Gastrocnemius medialis (tissue), 4 donors: Measurements from ENCODE around the gene ZNF790. TPM values are rescaled to one million over a fixed set of nuclear protein-coding genes. Genes with fewer than 3 reads are reported as not detected.

Source experiments
- ATAC-seq, 2 donors: fragments of 150-250 bp; one replicate each; pipeline ENCODE4 v1.9.1; 2016
- DNase-seq, 2 donors: peaks; one replicate each; pipeline ENCODE4 v3.0.0-alpha.2; 2019
- H3K27ac ChIP-seq, 4 donors: fragments of 200-600 bp; sonication (generic); 1 replicate in 1 of 4; 2 replicates in 3 of 4; pipeline ENCODE4 v1.5.1; 2016 to 2018; ENCODE audit warnings: mild to moderate bottlenecking in 2 of 4, moderate library complexity in 1 of 4
- H3K27me3 ChIP-seq, 3 donors: fragments of 200-600 bp; sonication (generic) in 2 of 3; 1 replicate in 1 of 3; 2 replicates in 2 of 3; pipeline versions ENCODE4 v1.5.1 to v1.6.0; 2016 to 2019; ENCODE audit warnings: mild to moderate bottlenecking in 1 of 3, moderate library complexity in 1 of 3
- H3K36me3 ChIP-seq, 2 donors: fragments of 200-600 bp; sonication (generic) in 1 of 2; one replicate each; pipeline ENCODE4 v1.5.1; 2017 to 2018
- H3K4me1 ChIP-seq, 2 donors: fragments of 200-600 bp; sonication (generic) in 1 of 2; one replicate each; pipeline ENCODE4 v1.5.1; 2016 to 2017; ENCODE audit warnings: mild to moderate bottlenecking in 2 of 2
- H3K4me3 ChIP-seq, 4 donors: fragments of 200-600 bp; sonication (generic) in 3 of 4; 1 replicate in 1 of 4; 2 replicates in 3 of 4; pipeline ENCODE4 v1.5.1; 2016 to 2019; ENCODE audit warnings: mild to moderate bottlenecking in 2 of 4
- H3K9me3 ChIP-seq, 3 donors: fragments of 200-600 bp; sonication (generic) in 2 of 3; 1 replicate in 1 of 3; 2 replicates in 2 of 3; pipeline ENCODE4 v1.5.1; 2016 to 2019
- CTCF ChIP-seq, 5 experiments: fragments of 450-650 bp in 3 of 5; fragments of 200-600 bp in 2 of 5; sonication (generic) in 2 of 5; IDR thresholded peaks in 4 of 5; conservative IDR thresholded peaks in 1 of 5; 1 replicate in 4 of 5; 2 replicates in 1 of 5; pipeline ENCODE4 v1.5.1; 2016 to 2019; ENCODE audit warnings: antibody characterized with exemption in 5 of 5, mild to moderate bottlenecking in 3 of 5, moderate library complexity in 3 of 5
- POLR2A ChIP-seq, 2 donors: fragments of 450-650 bp; IDR thresholded peaks; one replicate each; pipeline ENCODE4 v1.6.1; 2017; ENCODE audit warnings: antibody characterized with exemption in 2 of 2, mild to moderate bottlenecking in 2 of 2, moderate library complexity in 2 of 2
- in situ Hi-C, 4 donors: fragments of 200-750 bp; cut with MboI; loops; one replicate each; pipeline versions ENCODE4 v1.15.0 to v1.8.0; 2017; ENCODE audit warnings: low sequenced_read_pairs in 4 of 4
- intact Hi-C: fragments of 100-400 bp; cut with DNase I; formaldehyde crosslinking; loops from one replicate; pipeline ENCODE4 v1.15.1; 2023; ENCODE audit warnings: low total_unique reads
- total RNA-seq, 4 donors: library from RNA; depleted of rRNA; stranded (reverse); fragments of >200 nt; gene quantifications; one replicate each; pipeline versions ENCODE4 v1.1.0 to v1.2.3, GENCODE V29; 2016

Gene ZNF790
- 1 to 10 TPM; 2.4 to 8.1 (median 5.2) TPM for total RNA-seq

GRCh38 chr19:36837906-36838783, at the start of gene ZNF790:
TSS of gene ZNF790 (minus strand) at chr19:36838387. CDS start at chr19:36825619, 12,768 bp downstream.
- peak within 1 kb of the TSS; percentile 74 to 90 (median 86) for H3K27ac ChIP-seq
- intact Hi-C loops (loop anchor here (1.0 to 5.0 kb wide), 6 partner anchors 12 to 629 kb away; partner anchors contain the start of genes ZNF260, ZNF345, ZNF529 and ZNF567), in situ Hi-C loops (loop anchor here in 1 of 4 donors (10.0 kb wide), 1 partner anchor 627 kb away; the partner anchor contains the start of genes ZNF569 and ZNF570)
- H3K9me3 ChIP-seq = peaks cover 3 to 41% (median 3%) of the 10 kb centered on the region in 3 donors
- TF ChIP-seq POLR2A (IDR thresholded peaks at IDR 0.05) = no peak
- no peak for TF ChIP-seq CTCF (IDR thresholded peaks at IDR 0.05 in 4 of 5, conservative IDR thresholded peaks at IDR 0.05 in 1 of 5)
- peaks cover 8 to 9% of the 10 kb centered on the region in 2 donors for H3K4me1 ChIP-seq
- ATAC-seq = peak; percentile 98 to 99
- peaks cover 2 to 54% of the 10 kb centered on the region in 2 donors for H3K36me3 ChIP-seq
- H3K27me3 ChIP-seq = no peaks in the 10 kb centered on the region
- peak within 1 kb of the TSS; percentile 68 to 87 (median 79) for H3K4me3 ChIP-seq
- DNase-seq = peak; percentile 74 to 85

GRCh38 chr19:36876993-36877938, 39.1 kb upstream of the ZNF790 start:
- H3K27me3 ChIP-seq = peaks cover 0 to 3% (median 0%) of the 10 kb centered on the region in 3 donors
- intact Hi-C loops (no loop called here), in situ Hi-C loops (no loop called here)
- DNase-seq (no peak), ATAC-seq (no peak)
- TF ChIP-seq CTCF (IDR thresholded peaks at IDR 0.05 in 4 of 5, conservative IDR thresholded peaks at IDR 0.05 in 1 of 5) = no peak
- TF ChIP-seq POLR2A (IDR thresholded peaks at IDR 0.05) = no peak
- peaks cover 21 to 78% (median 57%) of the 10 kb centered on the region in 3 donors for H3K9me3 ChIP-seq
- H3K27ac ChIP-seq = no peak overlapping the region
- peaks cover 17 to 88% of the 10 kb centered on the region in 2 donors for H3K36me3 ChIP-seq
- no peaks in the 10 kb centered on the region for H3K4me1 ChIP-seq
- H3K4me3 ChIP-seq = peak overlapping the region in 1 of 4 donors; percentile 37

GRCh38 chr19:36851898-36852297, 13.7 kb upstream of the ZNF790 start:
- Histone ChIP-seq H3K9me3 (peaks cover 0 to 17% (median 0%) of the 10 kb centered on the region in 3 donors), H3K4me1 (peaks cover 11 to 14% of the 10 kb centered on the region in 2 donors), H3K27ac (no peak overlapping the region), H3K36me3 (peaks cover 0 to 50% of the 10 kb centered on the region in 2 donors), H3K4me3 (peak overlapping the region in 2 of 4 donors; percentile 94 to 95), H3K27me3 (no peaks in the 10 kb centered on the region)
- DNase-seq = no peak
- no peak for ATAC-seq
- TF ChIP-seq CTCF (IDR thresholded peaks at IDR 0.05 in 4 of 5, conservative IDR thresholded peaks at IDR 0.05 in 1 of 5) (no peak), POLR2A (IDR thresholded peaks at IDR 0.05) (no peak)
- in situ Hi-C loops = no loop called here
- intact Hi-C loops = loop anchor here (2.0 to 10.0 kb wide), 5 partner anchors 185 to 743 kb away; partner anchors contain the start of genes ZNF260, ZNF383, ZNF461 and ZNF529
